Measurements from ENCODE around the gene MCM8. TPM values are rescaled to one million over a fixed set of nuclear protein-coding genes. Genes with fewer than 3 reads are reported as not detected.

Gene MCM8
- total RNA-seq, 1 experiment from 2014 or later, result 28.0 TPM

DNA sequence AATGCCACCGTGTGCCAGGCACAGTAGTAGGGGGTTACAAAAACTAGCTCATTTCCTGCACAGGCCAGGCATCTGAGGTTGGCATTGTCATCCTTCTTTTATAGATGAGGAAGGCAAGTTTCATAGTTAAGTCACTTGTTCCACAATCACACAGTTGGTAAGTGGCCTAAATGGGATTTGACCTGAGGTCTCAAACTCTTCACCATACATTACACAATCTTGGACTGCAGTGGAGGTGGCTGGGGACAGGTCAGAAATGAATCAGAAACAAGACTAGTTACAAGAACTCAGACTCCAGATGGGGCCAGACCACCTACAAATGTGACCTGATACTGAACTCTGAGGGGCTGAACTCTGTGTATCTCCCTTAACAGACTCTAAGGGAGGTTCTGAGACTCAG is 49.5 kb upstream of the MCM8 start:
- POLR2A ChIA-PET, result no interaction called here
- DNase-seq (ENCODE audit: low spot score) (no peak), ATAC-seq (no peak)
- TF ChIP-seq ESRRA (CRISPR knock-in tag; IDR thresholded peaks at IDR 0.05; ENCODE audit: borderline replicate concordance), result no peak
- no peak for TF ChIP-seq FOXK1 (CRISPR knock-in tag; IDR thresholded peaks at IDR 0.05)
- TF ChIP-seq, protein P1, sequence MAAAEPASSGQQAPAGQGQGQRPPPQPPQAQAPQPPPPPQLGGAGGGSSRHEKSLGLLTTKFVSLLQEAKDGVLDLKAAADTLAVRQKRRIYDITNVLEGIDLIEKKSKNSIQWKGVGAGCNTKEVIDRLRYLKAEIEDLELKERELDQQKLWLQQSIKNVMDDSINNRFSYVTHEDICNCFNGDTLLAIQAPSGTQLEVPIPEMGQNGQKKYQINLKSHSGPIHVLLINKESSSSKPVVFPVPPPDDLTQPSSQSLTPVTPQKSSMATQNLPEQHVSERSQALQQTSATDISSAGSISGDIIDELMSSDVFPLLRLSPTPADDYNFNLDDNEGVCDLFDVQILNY (CRISPR knock-in tag; IDR thresholded peaks at IDR 0.05), result no peak
- no peak for TF ChIP-seq NR2C2 (CRISPR knock-in tag; IDR thresholded peaks at IDR 0.05)
- no peak for TF ChIP-seq NFYB (CRISPR knock-in tag; conservative IDR thresholded peaks at IDR 0.05; ENCODE audit: low read depth)
- TF ChIP-seq, protein P2, sequence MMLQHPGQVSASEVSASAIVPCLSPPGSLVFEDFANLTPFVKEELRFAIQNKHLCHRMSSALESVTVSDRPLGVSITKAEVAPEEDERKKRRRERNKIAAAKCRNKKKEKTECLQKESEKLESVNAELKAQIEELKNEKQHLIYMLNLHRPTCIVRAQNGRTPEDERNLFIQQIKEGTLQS (CRISPR knock-in tag; conservative IDR thresholded peaks at IDR 0.05), result no peak
- TF ChIP-seq, protein P3, sequence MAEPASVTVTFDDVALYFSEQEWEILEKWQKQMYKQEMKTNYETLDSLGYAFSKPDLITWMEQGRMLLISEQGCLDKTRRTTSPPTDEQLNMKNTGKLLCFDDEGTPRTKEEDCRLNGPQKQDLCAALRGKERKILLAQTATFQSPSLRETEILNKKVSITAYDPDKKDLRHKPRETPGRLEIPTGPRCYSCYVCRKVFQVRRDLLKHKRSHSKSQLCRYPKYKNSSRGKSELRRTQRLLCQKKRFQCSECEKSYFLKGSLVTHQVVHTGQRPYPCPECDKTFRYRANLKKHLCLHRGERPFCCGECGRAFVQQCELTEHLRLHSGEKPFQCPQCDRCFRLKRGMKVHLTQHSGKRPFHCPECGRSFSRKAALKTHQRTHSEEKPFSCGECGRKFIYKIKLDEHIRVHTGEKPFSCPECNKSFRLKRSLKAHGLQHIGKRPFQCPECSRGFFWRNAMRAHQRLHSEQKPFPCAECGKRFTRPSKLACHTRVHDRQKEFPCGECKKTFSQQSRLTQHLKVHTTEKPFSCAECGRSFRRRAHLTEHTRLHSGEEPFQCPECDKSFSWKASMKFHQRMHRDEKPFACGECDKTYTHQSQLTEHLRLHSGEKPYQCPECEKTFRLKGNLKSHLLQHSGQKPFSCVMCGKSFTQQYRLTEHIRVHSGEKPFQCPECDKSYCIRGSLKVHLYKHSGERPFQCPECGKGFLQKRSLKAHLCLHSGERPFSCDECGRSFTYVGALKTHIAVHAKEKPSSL (CRISPR knock-in tag; conservative IDR thresholded peaks at IDR 0.05), result no peak
- TF ChIP-seq JAZF1 (CRISPR knock-in tag; IDR thresholded peaks at IDR 0.05), result no peak
- TF ChIP-seq TEAD1 (CRISPR knock-in tag; IDR thresholded peaks at IDR 0.05), result no peak
- TF ChIP-seq, protein P4, sequence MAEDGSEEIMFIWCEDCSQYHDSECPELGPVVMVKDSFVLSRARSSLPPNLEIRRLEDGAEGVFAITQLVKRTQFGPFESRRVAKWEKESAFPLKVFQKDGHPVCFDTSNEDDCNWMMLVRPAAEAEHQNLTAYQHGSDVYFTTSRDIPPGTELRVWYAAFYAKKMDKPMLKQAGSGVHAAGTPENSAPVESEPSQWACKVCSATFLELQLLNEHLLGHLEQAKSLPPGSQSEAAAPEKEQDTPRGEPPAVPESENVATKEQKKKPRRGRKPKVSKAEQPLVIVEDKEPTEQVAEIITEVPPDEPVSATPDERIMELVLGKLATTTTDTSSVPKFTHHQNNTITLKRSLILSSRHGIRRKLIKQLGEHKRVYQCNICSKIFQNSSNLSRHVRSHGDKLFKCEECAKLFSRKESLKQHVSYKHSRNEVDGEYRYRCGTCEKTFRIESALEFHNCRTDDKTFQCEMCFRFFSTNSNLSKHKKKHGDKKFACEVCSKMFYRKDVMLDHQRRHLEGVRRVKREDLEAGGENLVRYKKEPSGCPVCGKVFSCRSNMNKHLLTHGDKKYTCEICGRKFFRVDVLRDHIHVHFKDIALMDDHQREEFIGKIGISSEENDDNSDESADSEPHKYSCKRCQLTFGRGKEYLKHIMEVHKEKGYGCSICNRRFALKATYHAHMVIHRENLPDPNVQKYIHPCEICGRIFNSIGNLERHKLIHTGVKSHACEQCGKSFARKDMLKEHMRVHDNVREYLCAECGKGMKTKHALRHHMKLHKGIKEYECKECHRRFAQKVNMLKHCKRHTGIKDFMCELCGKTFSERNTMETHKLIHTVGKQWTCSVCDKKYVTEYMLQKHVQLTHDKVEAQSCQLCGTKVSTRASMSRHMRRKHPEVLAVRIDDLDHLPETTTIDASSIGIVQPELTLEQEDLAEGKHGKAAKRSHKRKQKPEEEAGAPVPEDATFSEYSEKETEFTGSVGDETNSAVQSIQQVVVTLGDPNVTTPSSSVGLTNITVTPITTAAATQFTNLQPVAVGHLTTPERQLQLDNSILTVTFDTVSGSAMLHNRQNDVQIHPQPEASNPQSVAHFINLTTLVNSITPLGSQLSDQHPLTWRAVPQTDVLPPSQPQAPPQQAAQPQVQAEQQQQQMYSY (CRISPR knock-in tag; IDR thresholded peaks at IDR 0.05), result no peak
- TF ChIP-seq KAT7 (CRISPR knock-in tag; IDR thresholded peaks at IDR 0.05; ENCODE audit: borderline replicate concordance), result no peak
- no peak for TF ChIP-seq ZNF416 (CRISPR knock-in tag; IDR thresholded peaks at IDR 0.05)
- TF ChIP-seq ZNF121 (CRISPR knock-in tag; IDR thresholded peaks at IDR 0.05), result no peak
- TF ChIP-seq, protein P5, sequence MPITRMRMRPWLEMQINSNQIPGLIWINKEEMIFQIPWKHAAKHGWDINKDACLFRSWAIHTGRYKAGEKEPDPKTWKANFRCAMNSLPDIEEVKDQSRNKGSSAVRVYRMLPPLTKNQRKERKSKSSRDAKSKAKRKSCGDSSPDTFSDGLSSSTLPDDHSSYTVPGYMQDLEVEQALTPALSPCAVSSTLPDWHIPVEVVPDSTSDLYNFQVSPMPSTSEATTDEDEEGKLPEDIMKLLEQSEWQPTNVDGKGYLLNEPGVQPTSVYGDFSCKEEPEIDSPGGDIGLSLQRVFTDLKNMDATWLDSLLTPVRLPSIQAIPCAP (CRISPR knock-in tag; IDR thresholded peaks at IDR 0.05), result no peak
- TF ChIP-seq ZNF671 (CRISPR knock-in tag; IDR thresholded peaks at IDR 0.05), result no peak
- CTCF ChIA-PET, result no interaction called here
- Mint-ChIP-seq H3K4me3 (no peak overlapping the region), H3K36me3 (no peaks in the 10 kb centered on the region), H3K4me1 (no peaks in the 10 kb centered on the region), H3K9me3 (peaks cover 4% of the 10 kb centered on the region; the same call in 1 of the 2 replicates), H3K27ac (no peak overlapping the region), H3K27me3 (ENCODE audit: low read depth) (peaks cover 13% of the 10 kb centered on the region)

DNA sequence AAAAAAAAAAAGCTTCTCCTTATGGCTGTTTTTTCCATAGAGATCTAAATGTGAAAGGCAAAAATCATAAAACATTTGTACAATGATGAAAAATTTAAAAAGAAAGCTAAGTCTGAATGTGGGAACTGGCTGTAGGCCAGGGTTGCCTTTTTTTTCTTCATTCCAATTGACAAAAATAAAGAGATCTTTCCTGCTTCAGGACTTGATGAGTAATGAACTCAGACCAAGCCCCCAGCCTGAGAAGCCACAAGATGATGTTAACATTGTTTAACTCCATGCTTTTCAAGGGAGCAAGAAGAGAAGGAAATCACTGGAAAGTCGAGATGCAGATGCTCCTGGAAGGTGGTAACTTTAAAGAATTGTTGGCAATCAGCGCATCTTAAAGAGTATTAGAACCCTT is 41.5 kb upstream of the MCM8 start:
- ChIA-PET POLR2A (no interaction called here), CTCF (no interaction called here)
- H3K4me3 Mint-ChIP-seq, result no peak overlapping the region
- no peak for ATAC-seq
- no peaks in the 10 kb centered on the region for H3K36me3 Mint-ChIP-seq
- peaks cover 6% of the 10 kb centered on the region; the same call in 1 of the 2 replicates for H3K9me3 Mint-ChIP-seq
- no peak overlapping the region for H3K27ac Mint-ChIP-seq
- no peak for TF ChIP-seq ETV6 (CRISPR knock-in tag; IDR thresholded peaks at IDR 0.05)
- H3K4me1 Mint-ChIP-seq, result peaks cover 17% of the 10 kb centered on the region
- H3K27me3 Mint-ChIP-seq (ENCODE audit: low read depth), result peaks cover 25% of the 10 kb centered on the region
- no peak for DNase-seq (ENCODE audit: low spot score)

DNA sequence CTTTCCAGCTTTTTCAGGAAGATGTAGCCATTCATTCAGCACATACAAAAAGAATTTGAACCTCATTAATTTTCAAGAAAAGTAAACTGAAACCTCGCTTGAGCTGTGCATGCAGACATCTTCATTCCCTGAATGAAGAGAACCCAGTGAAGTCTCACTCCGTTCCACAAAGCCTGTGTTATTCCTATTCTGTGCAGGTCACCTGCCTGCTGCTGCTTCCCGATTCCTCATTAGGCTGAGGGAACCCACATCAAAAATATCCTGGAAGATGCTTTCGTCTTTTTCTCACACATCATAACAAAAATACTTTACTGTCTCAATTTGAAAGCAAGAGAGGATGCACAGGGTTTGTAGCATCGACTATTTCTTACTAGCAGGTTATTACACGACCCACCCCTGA is 40.3 kb upstream of the MCM8 start:
- POLR2A ChIA-PET, result no interaction called here
- CTCF ChIA-PET, result interaction anchor here (0.7 kb wide), 1 partner anchor 212 kb away, joined by 3 read pairs; no protein-coding TSS in a partner anchor
- H3K9me3 Mint-ChIP-seq, result peaks cover 6% of the 10 kb centered on the region; the same call in 1 of the 2 replicates
- H3K4me3 Mint-ChIP-seq, result peak overlapping the region; percentile 71; the same call in 1 of the 2 replicates
- H3K27me3 Mint-ChIP-seq (ENCODE audit: low read depth), result peaks cover 25% of the 10 kb centered on the region
- peaks cover 25% of the 10 kb centered on the region for H3K4me1 Mint-ChIP-seq
- H3K27ac Mint-ChIP-seq, result no peak overlapping the region
- no peak for ATAC-seq
- DNase-seq (ENCODE audit: low spot score), result no peak
- no peaks in the 10 kb centered on the region for H3K36me3 Mint-ChIP-seq
- no peak for TF ChIP-seq ZNF121 (CRISPR knock-in tag; IDR thresholded peaks at IDR 0.05)
- TF ChIP-seq CREB1 (CRISPR knock-in tag; IDR thresholded peaks at IDR 0.05), result no peak
- no peak for TF ChIP-seq ZNF219 (CRISPR knock-in tag; IDR thresholded peaks at IDR 0.05; ENCODE audit: borderline replicate concordance)
- TF ChIP-seq, protein P6, sequence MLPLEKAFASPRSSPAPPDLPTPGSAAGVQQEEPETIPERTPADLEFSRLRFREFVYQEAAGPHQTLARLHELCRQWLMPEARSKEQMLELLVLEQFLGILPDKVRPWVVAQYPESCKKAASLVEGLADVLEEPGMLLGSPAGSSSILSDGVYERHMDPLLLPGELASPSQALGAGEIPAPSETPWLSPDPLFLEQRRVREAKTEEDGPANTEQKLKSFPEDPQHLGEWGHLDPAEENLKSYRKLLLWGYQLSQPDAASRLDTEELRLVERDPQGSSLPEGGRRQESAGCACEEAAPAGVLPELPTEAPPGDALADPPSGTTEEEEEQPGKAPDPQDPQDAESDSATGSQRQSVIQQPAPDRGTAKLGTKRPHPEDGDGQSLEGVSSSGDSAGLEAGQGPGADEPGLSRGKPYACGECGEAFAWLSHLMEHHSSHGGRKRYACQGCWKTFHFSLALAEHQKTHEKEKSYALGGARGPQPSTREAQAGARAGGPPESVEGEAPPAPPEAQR (CRISPR knock-in tag; IDR thresholded peaks at IDR 0.05), result no peak
- no peak for TF ChIP-seq RELA (CRISPR knock-in tag; IDR thresholded peaks at IDR 0.05; ENCODE audit: borderline replicate concordance)
- TF ChIP-seq RORB (CRISPR knock-in tag; IDR thresholded peaks at IDR 0.05), result no peak
- no peak for TF ChIP-seq HMGA2 (CRISPR knock-in tag; IDR thresholded peaks at IDR 0.05)
- TF ChIP-seq, protein P7, sequence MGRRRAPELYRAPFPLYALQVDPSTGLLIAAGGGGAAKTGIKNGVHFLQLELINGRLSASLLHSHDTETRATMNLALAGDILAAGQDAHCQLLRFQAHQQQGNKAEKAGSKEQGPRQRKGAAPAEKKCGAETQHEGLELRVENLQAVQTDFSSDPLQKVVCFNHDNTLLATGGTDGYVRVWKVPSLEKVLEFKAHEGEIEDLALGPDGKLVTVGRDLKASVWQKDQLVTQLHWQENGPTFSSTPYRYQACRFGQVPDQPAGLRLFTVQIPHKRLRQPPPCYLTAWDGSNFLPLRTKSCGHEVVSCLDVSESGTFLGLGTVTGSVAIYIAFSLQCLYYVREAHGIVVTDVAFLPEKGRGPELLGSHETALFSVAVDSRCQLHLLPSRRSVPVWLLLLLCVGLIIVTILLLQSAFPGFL (CRISPR knock-in tag; IDR thresholded peaks at IDR 0.05; ENCODE audit: borderline replicate concordance), result no peak
- TF ChIP-seq OVOL2 (CRISPR knock-in tag; IDR thresholded peaks at IDR 0.05; ENCODE audit: borderline replicate concordance), result no peak
- no peak for TF ChIP-seq JAZF1 (CRISPR knock-in tag; IDR thresholded peaks at IDR 0.05)
